Chondrocyte (in vitro differentiated cells): ENCODE results near the gene CTCF. TPM values are rescaled to one million over a fixed set of nuclear protein-coding genes. Genes with fewer than 3 reads are reported as not detected.
A peak's percentile ranks its signal among the peaks of the same experiment; 100 is the strongest.

Experiments
- DNase-seq: peaks from one replicate; pipeline ENCODE4 v3.0.0; 2021; ENCODE audit warnings: mixed read lengths, low spot score
- H3K27ac Mint-ChIP-seq: one replicate; pipeline ENCODE4 v1.8.0; 2021; ENCODE audit warnings: mild to moderate bottlenecking, moderate library complexity, mixed read lengths; ENCODE audit not compliant: unreplicated experiment
- H3K27me3 Mint-ChIP-seq: 2 replicates; pipeline ENCODE4 v1.8.0; 2021; ENCODE audit warnings: low read depth, mixed read lengths
- H3K36me3 Mint-ChIP-seq: 2 replicates; pipeline ENCODE4 v1.8.0; 2021; ENCODE audit warnings: low read depth, mixed read lengths
- H3K4me1 Mint-ChIP-seq: 2 replicates; pipeline ENCODE4 v1.8.0; 2021; ENCODE audit warnings: low read depth, mild to moderate bottlenecking, mixed read lengths
- H3K4me3 Mint-ChIP-seq: one replicate; pipeline ENCODE4 v1.8.0; 2021; ENCODE audit warnings: mild to moderate bottlenecking, moderate library complexity, mixed read lengths; ENCODE audit not compliant: unreplicated experiment
- H3K9me3 Mint-ChIP-seq: 2 replicates; pipeline ENCODE4 v1.8.0; 2021; ENCODE audit warnings: low read depth, mixed read lengths
- total RNA-seq: library from RNA; stranded (reverse); gene quantifications from 3 replicates; pipeline ENCODE4 v1.2.1, GENCODE V29; 2021
- TF ChIP-seq, protein P1 (sequence below): fragments of 200-600 bp; sonication (generic); IDR thresholded peaks from 2 replicates; pipeline ENCODE4 v1.5.0; 2021; ENCODE audit warnings: antibody characterized with exemption, mild to moderate bottlenecking, moderate library complexity

The CTCF gene
- total RNA-seq, 1 donor from 2014 or later: 31.2 TPM

DNA sequence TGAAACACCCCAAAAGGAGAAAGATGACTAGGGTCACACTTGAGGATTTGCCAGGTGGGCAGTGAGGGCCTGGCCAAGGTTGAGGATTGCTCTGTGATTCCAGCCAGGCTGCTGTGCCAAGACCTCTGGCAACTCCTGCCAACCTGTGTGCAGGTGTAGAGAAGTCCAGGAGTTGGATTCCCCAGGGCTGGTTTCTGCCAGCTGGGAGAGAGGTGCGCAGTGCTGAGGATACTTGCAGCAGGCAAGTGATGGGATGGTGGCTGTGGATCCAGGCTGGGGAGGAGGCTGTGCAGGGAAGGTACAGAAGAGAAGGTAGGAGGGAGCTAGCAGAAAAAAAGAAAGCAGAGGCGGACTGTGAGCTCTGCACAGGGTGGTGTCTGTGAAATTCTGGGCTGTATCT, 27.1 kb upstream of the CTCF start:
- H3K27me3 Mint-ChIP-seq: no peaks in the 10 kb centered on the region
- no peak overlapping the region for H3K4me3 Mint-ChIP-seq
- H3K36me3 Mint-ChIP-seq: peaks cover 3% of the 10 kb centered on the region
- peaks cover 64% of the 10 kb centered on the region for H3K4me1 Mint-ChIP-seq
- DNase-seq: no peak
- TF ChIP-seq, protein P1, sequence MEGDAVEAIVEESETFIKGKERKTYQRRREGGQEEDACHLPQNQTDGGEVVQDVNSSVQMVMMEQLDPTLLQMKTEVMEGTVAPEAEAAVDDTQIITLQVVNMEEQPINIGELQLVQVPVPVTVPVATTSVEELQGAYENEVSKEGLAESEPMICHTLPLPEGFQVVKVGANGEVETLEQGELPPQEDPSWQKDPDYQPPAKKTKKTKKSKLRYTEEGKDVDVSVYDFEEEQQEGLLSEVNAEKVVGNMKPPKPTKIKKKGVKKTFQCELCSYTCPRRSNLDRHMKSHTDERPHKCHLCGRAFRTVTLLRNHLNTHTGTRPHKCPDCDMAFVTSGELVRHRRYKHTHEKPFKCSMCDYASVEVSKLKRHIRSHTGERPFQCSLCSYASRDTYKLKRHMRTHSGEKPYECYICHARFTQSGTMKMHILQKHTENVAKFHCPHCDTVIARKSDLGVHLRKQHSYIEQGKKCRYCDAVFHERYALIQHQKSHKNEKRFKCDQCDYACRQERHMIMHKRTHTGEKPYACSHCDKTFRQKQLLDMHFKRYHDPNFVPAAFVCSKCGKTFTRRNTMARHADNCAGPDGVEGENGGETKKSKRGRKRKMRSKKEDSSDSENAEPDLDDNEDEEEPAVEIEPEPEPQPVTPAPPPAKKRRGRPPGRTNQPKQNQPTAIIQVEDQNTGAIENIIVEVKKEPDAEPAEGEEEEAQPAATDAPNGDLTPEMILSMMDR: no peak
- no peak overlapping the region for H3K27ac Mint-ChIP-seq
- no peaks in the 10 kb centered on the region for H3K9me3 Mint-ChIP-seq

DNA sequence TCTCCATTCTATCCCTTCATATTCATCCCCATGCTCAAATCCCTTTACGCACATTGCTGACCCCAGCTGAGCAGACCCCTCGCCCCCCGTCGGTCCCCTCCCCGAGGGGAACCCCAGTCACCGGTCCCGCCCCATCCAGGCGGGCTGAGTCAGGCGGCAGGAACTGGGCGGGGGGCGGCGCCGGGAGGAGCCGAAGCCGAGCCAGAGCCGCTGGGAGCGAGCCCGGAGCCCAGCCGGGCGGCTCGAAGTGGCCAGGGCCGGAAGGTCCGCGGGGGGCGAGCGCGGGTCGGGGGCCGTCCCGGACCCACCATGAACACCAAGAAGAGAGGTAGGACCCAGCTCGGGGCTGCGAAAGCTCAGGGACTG, 25.1 kb upstream of the CTCF start:
- no peaks in the 10 kb centered on the region for H3K9me3 Mint-ChIP-seq
- TF ChIP-seq, protein P1: no peak
- DNase-seq: no peak
- H3K36me3 Mint-ChIP-seq: peaks cover 18% of the 10 kb centered on the region
- H3K4me3 Mint-ChIP-seq: peak overlapping the region; percentile 67
- H3K27me3 Mint-ChIP-seq: no peaks in the 10 kb centered on the region
- peaks cover 61% of the 10 kb centered on the region for H3K4me1 Mint-ChIP-seq
- H3K27ac Mint-ChIP-seq: peak overlapping the region; percentile 86

DNA sequence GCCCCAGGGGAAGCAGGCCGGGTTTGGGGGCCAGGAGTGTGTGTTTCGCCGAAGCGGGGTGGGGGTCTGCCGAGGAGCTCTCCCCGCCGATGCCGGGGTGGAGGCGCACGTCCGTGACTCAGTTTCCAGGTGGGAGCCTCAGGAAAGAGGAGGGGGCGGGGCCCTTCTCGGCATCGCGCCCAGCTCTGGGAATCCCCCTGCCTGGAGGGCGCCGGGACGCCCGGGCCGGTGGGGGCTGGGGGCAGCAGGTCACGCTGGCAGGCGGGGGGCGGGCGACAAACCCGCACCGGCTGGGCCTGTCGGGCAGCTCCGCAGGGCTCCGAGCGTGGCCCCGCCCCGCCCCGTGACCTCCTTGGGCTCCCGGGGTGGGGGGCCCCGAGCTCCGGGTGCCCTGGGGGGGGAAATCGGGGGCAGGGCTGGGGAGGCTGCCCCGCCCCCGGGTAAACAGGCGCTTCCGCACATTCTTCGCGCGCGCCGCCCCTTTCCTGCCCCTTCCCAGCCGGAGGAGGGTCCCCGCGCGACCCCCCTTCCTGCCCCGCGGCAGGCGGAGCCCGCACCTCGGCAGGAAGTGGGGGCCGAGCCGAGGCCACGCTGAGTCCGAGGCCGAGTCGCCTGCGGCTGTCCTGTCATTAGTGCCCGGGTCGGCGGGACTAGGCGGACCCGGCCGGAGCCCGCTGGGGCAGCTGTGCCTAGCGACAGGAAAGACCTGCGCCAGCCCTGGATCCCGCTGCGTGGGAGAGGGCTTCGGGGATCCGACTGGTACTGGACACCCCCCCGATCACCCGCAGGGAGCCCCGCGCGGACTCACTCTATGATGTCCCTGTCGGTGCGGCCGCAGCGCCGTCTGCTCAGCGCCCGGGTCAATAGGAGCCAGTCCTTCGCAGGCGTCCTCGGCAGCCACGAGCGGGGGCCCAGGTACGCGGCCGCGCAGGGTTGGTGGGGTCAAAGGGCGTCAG, 24.4 kb upstream of the CTCF start:
- Mint-ChIP-seq H3K9me3 (no peaks in the 10 kb centered on the region), H3K27me3 (no peaks in the 10 kb centered on the region), H3K4me3 (peak overlapping the region; percentile 67), H3K4me1 (peaks cover 58% of the 10 kb centered on the region), H3K27ac (no peak overlapping the region), H3K36me3 (peaks cover 20% of the 10 kb centered on the region)
- DNase-seq: no peak
- TF ChIP-seq, protein P1: no peak

DNA sequence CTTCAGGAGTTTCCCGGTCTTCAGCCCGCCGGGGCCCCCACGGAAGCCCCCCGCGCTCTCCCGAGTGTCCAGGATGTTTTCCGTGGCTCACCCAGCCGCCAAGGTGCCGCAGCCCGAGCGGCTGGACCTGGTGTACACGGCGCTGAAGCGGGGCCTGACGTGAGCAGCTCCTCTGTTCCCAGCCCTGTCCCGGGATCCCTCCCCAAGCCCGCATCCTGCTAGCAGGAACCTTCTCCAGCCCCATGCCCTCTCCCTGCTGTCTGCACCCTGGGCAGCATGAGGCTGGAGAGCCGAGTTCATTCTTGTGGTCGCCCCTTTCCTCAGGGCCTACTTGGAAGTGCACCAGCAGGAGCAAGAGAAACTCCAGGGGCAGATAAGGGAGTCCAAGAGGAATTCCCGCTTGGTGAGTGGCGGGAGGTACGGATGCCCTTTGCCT, 23.6 kb upstream of the CTCF start:
- Mint-ChIP-seq H3K27ac (peak overlapping the region; percentile 54), H3K4me1 (peaks cover 52% of the 10 kb centered on the region), H3K27me3 (no peaks in the 10 kb centered on the region), H3K36me3 (peaks cover 19% of the 10 kb centered on the region), H3K4me3 (peak overlapping the region; percentile 42), H3K9me3 (no peaks in the 10 kb centered on the region)
- DNase-seq: no peak
- TF ChIP-seq, protein P1: no peak

DNA sequence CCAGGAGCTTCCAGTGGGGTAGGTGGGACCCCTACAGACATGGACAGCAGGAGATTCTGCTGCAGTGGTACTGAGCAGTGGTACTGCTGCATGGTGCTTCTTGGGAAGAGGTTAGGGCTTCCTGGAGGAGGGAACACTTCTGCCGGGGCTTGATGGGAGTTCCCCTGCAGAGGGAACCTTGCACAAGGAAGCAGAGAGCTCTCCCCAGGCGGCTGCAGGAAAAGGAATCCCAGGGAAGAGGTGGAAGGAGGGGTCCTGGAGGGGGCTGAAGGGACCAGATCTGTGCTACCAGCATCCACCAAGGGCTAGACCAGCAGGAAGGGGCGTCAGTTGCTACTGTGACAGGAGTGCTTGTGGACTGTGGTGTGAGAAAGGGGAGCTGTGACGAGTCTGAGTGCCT, 23.1 kb upstream of the CTCF start:
- Mint-ChIP-seq H3K4me1 (peaks cover 52% of the 10 kb centered on the region), H3K27me3 (no peaks in the 10 kb centered on the region), H3K4me3 (peak overlapping the region; percentile 43), H3K36me3 (peaks cover 23% of the 10 kb centered on the region), H3K9me3 (no peaks in the 10 kb centered on the region), H3K27ac (no peak overlapping the region)
- TF ChIP-seq, protein P1: no peak
- DNase-seq: no peak
